ENCODE results near the gene GPR21.
A peak's percentile ranks its signal among the peaks of the same experiment; 100 is the strongest.

Gene GPR21

GRCh38 chr9:123033352-123033751 lies at the start of gene GPR21:
Gene GPR21, plus strand, starts transcription at chr9:123033667. Its CDS starts 900 bp downstream, at chr9:123034567.
- no peak for DNase-seq (ENCODE audit: low read depth)

GRCh38 chr9:122986010-122986409 lies 47.5 kb upstream of the GPR21 start:
- DNase-seq (ENCODE audit: low read depth), result no peak

- DNase-seq (ENCODE audit: low read depth), result no peak
These were observed 45.3 kb upstream of the GPR21 start for GRCh38 chr9:122988141-122988540.

GRCh38 chr9:122988920-122989621 lies 44.4 kb upstream of the GPR21 start:
- DNase-seq (ENCODE audit: low read depth), result no peak

- DNase-seq (ENCODE audit: low read depth), result peak; percentile 49
These were observed 42.1 kb upstream of the GPR21 start for GRCh38 chr9:122991370-122991830.

- no peak for DNase-seq (ENCODE audit: low read depth)
These were observed 36.9 kb upstream of the GPR21 start for GRCh38 chr9:122996586-122996985.

- no peak for DNase-seq (ENCODE audit: low read depth)
These were observed 35.0 kb upstream of the GPR21 start for GRCh38 chr9:122998448-122998847.

GRCh38 chr9:123000371-123001068 lies 32.9 kb upstream of the GPR21 start:
- no peak for DNase-seq (ENCODE audit: low read depth)

GRCh38 chr9:123002754-123003153 lies 30.7 kb upstream of the GPR21 start:
- DNase-seq (ENCODE audit: low read depth), result no peak

- DNase-seq (ENCODE audit: low read depth), result no peak
These were observed 30.0 kb upstream of the GPR21 start for GRCh38 chr9:123003466-123003865.

- DNase-seq (ENCODE audit: low read depth), result no peak
These were observed 27.5 kb upstream of the GPR21 start for GRCh38 chr9:123005964-123006363.

GRCh38 chr9:123007269-123007668 lies 26.2 kb upstream of the GPR21 start:
- no peak for DNase-seq (ENCODE audit: low read depth)

GRCh38 chr9:123008909-123009308 lies 24.6 kb upstream of the GPR21 start:
- no peak for DNase-seq (ENCODE audit: low read depth)

GRCh38 chr9:123011380-123011779 lies 22.1 kb upstream of the GPR21 start:
- no peak for DNase-seq (ENCODE audit: low read depth)

- DNase-seq (ENCODE audit: low read depth), result no peak
These were observed 21.5 kb upstream of the GPR21 start for GRCh38 chr9:123011878-123012528.

GRCh38 chr9:123016631-123017030 lies 16.8 kb upstream of the GPR21 start:
- DNase-seq (ENCODE audit: low read depth), result no peak

GRCh38 chr9:123020796-123021195 lies 12.7 kb upstream of the GPR21 start:
- DNase-seq (ENCODE audit: low read depth), result no peak

GRCh38 chr9:123026425-123026824 lies 7.0 kb upstream of the GPR21 start:
- DNase-seq (ENCODE audit: low read depth), result no peak

GRCh38 chr9:123027517-123027916 lies 6.0 kb upstream of the GPR21 start:
- no peak for DNase-seq (ENCODE audit: low read depth)

- DNase-seq (ENCODE audit: low read depth), result no peak
These were observed 5.3 kb upstream of the GPR21 start for GRCh38 chr9:123028136-123028535.

GRCh38 chr9:123028973-123029372 lies 4.5 kb upstream of the GPR21 start:
- DNase-seq (ENCODE audit: low read depth), result no peak

GRCh38 chr9:123031963-123032362 lies 1.5 kb upstream of the GPR21 start:
- no peak for DNase-seq (ENCODE audit: low read depth)

All from stimulated activated CD4-positive, alpha-beta T cell treated with anti-CD3 and anti-CD28 coated beads, Interleukin-2, amount 100 ng/mL, for 4 hours (primary cell).